HG03135 (cell line): Measurements from ENCODE around the gene LRRTM3.

ENCODE experiments used
- ATAC-seq: cut with Tn5 transposase; IDR thresholded peaks from one replicate; pipeline ENCODE4 v1.9.1; 2021; ENCODE audit warnings: mild to moderate bottlenecking, moderate library complexity; ENCODE audit not compliant: unreplicated experiment

Gene LRRTM3

DNA sequence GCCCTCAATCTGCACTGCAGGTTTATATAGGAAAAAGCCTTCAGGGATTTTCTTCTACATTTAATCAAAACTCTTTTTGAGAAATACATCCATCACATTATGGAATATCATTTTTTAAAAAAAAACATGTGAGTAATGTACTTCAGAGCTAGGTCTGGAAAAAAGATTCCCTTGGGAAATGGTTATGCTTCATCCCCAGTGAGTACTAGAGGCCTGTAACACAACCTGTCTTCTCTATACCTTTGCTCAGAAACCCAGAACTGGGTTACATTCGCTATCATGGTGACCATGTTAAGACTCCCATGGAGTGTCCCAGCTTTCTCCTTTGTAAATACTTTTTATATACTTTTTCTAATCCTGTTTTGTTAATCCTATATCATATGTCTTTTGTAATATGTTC, 186.9 kb downstream of the LRRTM3 start:
- ATAC-seq, result no peak

DNA sequence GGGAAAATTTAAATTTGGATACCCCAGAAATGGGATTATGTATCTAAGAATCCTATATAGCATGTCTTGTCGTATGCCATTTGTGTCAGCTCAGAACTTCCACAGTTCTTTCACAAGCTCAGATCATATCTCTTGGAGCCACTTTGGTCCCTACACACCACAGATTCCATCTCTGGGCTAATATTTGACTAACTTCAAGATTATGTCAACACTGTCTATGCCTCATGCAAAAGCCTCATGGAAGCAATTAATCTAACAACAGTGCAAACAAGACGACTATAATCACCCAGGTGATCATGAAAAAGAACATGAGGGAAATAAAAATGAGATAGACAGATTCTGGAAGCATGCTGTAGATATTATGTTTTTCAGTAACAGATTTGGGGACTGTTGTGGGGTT, 189.1 kb downstream of the LRRTM3 start:
- ATAC-seq, result no peak

DNA sequence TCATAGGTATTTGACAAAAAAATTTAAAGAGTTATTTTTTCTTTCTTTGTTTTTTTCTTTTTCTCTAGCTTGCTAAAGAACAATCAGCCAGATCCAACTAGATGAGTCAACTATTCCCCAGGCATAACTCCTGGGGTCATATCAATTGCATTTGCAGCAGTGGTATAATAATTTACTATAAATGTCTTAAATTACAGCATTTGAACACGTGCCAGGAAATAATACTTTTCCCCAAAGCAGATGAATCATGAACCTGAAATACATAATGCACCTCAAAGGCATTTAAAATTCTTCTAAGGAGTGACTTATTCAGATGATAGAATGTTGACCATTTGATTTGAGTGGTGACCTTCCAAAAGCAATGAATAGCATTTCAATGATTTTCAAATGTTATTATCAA, 190.1 kb downstream of the LRRTM3 start:
- ATAC-seq, result no peak

- no peak for ATAC-seq
Measured at GRCh38 chr10:67119651-67120050, 193.8 kb downstream of the LRRTM3 start.

DNA sequence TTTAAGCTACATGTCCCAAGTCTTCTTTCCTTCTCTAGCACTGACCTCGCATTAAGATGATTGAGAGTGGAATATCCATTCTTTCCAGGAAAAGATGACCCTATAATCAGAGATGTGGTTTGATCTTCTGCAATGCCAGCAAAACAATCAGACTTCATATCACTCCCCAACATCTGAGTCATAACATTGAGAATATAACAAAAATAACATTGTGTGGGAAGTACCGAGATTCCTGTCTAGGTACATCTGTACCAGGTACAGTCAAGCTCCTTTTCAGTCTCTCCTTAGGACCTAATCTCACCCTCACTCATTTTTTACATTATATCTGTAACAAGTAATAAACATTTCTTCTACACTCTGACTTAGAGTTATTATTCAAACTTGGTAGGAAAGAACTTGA, 201.6 kb downstream of the LRRTM3 start:
- no peak for ATAC-seq

DNA sequence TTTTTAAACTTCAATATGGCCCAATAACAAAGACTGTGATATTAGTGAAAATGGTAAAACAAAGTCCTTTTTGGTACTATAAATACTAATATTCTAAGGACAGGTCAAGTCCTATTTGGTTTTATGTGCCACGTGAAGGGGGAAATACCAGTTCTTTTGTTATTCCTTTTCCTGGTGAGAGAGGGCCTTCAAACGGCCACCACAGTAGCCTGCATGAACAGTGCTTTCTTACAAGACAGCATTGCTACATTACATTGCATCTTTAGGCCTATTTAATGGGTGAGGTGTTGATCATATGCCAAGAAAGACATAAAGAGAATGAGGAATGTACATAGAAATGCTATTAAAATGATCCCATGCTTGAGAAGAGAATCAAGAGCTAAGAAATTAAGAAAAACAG, 214.8 kb downstream of the LRRTM3 start:
- no peak for ATAC-seq

DNA sequence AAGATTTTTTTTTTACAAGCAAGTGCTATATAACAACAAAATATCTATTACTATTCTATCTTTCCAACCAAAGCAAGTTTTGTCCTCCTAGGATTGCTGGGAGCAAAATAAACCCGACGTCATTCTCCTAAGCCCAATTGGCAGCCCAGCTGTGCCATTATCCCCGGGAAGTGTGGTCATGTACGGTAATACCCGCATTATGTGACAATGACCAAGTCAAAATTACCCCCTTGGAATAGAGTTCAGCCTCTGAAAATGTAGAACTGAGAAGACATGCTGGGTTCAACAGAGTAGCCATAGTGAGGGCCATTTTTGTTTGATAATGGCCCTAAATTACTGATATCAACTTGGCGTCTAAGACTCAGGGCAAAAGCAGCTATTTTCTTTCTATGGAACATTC, 215.5 kb downstream of the LRRTM3 start:
- ATAC-seq, result no peak

DNA sequence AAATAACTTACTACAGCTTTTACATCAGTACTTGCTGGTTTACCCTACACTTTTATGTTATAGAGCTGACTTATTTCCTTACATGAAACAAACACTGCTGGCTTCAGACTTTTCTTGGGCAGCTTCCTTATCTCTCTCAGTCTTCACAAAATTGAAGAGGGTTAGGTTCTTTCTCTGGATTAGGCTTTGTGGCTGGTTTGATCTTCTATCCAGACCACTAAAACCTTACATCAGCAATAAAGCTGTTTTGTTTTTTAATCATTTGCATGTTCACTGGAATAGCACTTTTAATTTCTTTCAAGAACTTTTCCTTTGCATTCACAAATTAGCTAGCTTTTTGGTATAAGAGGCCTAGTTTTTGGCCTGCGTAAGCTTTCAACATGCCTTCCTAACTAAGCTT, 218.7 kb downstream of the LRRTM3 start:
- no peak for ATAC-seq
